Osteocyte (in vitro differentiated cells): ENCODE measurements around the gene ACTR2. TPM values are rescaled to one million over a fixed set of nuclear protein-coding genes. Genes with fewer than 3 reads are reported as not detected.

ENCODE experiments used
- DNase-seq: peaks from one replicate; pipeline ENCODE4 v3.0.0; 2021; ENCODE audit warnings: mixed read lengths; ENCODE audit not compliant: unreplicated experiment; ENCODE audit errors: extremely low spot score
- H3K27ac Mint-ChIP-seq: one replicate; pipeline ENCODE4 v1.8.0; 2021; ENCODE audit warnings: mild to moderate bottlenecking, mixed read lengths; ENCODE audit not compliant: unreplicated experiment
- H3K27me3 Mint-ChIP-seq: one replicate; pipeline ENCODE4 v1.8.0; 2021; ENCODE audit warnings: mixed read lengths; ENCODE audit not compliant: unreplicated experiment
- H3K36me3 Mint-ChIP-seq: one replicate; pipeline ENCODE4 v1.8.0; 2021; ENCODE audit warnings: mixed read lengths; ENCODE audit not compliant: unreplicated experiment
- H3K4me1 Mint-ChIP-seq: one replicate; pipeline ENCODE4 v1.8.0; 2021; ENCODE audit warnings: mixed read lengths; ENCODE audit not compliant: unreplicated experiment
- H3K4me3 Mint-ChIP-seq: one replicate; pipeline ENCODE4 v1.8.0; 2021; ENCODE audit warnings: mild to moderate bottlenecking, moderate library complexity, mixed read lengths; ENCODE audit not compliant: unreplicated experiment
- H3K9me3 Mint-ChIP-seq: one replicate; pipeline ENCODE4 v1.8.0; 2021; ENCODE audit warnings: mixed read lengths; ENCODE audit not compliant: unreplicated experiment
- CTCF ChIP-seq: fragments of 200-600 bp; sonication (generic); IDR thresholded peaks from 2 replicates; pipeline ENCODE4 v1.5.0; 2021; ENCODE audit warnings: antibody characterized with exemption, mild to moderate bottlenecking, moderate library complexity
- total RNA-seq: library from RNA; stranded (reverse); gene quantifications from 2 replicates; pipeline ENCODE4 v1.2.1, GENCODE V29; 2021

The ACTR2 gene
- total RNA-seq, 1 donor from 2014 or later, result 277 TPM

GRCh38 chr2:65291216-65292105, 63.8 kb downstream of the ACTR2 start:
- no peak overlapping the region for H3K4me3 Mint-ChIP-seq
- no peak overlapping the region for H3K27ac Mint-ChIP-seq
- H3K4me1 Mint-ChIP-seq, result peaks cover 22% of the 10 kb centered on the region
- no peak for DNase-seq
- no peaks in the 10 kb centered on the region for H3K27me3 Mint-ChIP-seq
- TF ChIP-seq CTCF, result no peak
- no peaks in the 10 kb centered on the region for H3K36me3 Mint-ChIP-seq
- no peaks in the 10 kb centered on the region for H3K9me3 Mint-ChIP-seq

GRCh38 chr2:65292106-65292400, 64.4 kb downstream of the ACTR2 start:
- no peak overlapping the region for H3K27ac Mint-ChIP-seq
- no peaks in the 10 kb centered on the region for H3K27me3 Mint-ChIP-seq
- no peak for TF ChIP-seq CTCF
- DNase-seq, result no peak
- no peaks in the 10 kb centered on the region for H3K9me3 Mint-ChIP-seq
- peaks cover 22% of the 10 kb centered on the region for H3K4me1 Mint-ChIP-seq
- H3K4me3 Mint-ChIP-seq, result no peak overlapping the region
- no peaks in the 10 kb centered on the region for H3K36me3 Mint-ChIP-seq

GRCh38 chr2:65292461-65293011, 64.9 kb downstream of the ACTR2 start:
- no peak for TF ChIP-seq CTCF
- Mint-ChIP-seq H3K36me3 (no peaks in the 10 kb centered on the region), H3K27ac (no peak overlapping the region), H3K9me3 (no peaks in the 10 kb centered on the region), H3K27me3 (no peaks in the 10 kb centered on the region), H3K4me1 (peaks cover 22% of the 10 kb centered on the region), H3K4me3 (no peak overlapping the region)
- no peak for DNase-seq

GRCh38 chr2:65293376-65293775, 65.7 kb downstream of the ACTR2 start:
- DNase-seq, result no peak
- H3K36me3 Mint-ChIP-seq, result no peaks in the 10 kb centered on the region
- H3K27me3 Mint-ChIP-seq, result no peaks in the 10 kb centered on the region
- H3K4me3 Mint-ChIP-seq, result no peak overlapping the region
- no peak overlapping the region for H3K27ac Mint-ChIP-seq
- no peaks in the 10 kb centered on the region for H3K9me3 Mint-ChIP-seq
- TF ChIP-seq CTCF, result no peak
- peaks cover 25% of the 10 kb centered on the region for H3K4me1 Mint-ChIP-seq

- H3K27ac Mint-ChIP-seq, result no peak overlapping the region
- no peak for DNase-seq
- TF ChIP-seq CTCF, result no peak
- H3K4me3 Mint-ChIP-seq, result no peak overlapping the region
- no peaks in the 10 kb centered on the region for H3K27me3 Mint-ChIP-seq
- H3K9me3 Mint-ChIP-seq, result no peaks in the 10 kb centered on the region
- H3K36me3 Mint-ChIP-seq, result no peaks in the 10 kb centered on the region
- H3K4me1 Mint-ChIP-seq, result peaks cover 27% of the 10 kb centered on the region
Observed at GRCh38 chr2:65294136-65294535, 66.5 kb downstream of the ACTR2 start.
